Measurements from ENCODE around the gene PUM2.

DNA sequence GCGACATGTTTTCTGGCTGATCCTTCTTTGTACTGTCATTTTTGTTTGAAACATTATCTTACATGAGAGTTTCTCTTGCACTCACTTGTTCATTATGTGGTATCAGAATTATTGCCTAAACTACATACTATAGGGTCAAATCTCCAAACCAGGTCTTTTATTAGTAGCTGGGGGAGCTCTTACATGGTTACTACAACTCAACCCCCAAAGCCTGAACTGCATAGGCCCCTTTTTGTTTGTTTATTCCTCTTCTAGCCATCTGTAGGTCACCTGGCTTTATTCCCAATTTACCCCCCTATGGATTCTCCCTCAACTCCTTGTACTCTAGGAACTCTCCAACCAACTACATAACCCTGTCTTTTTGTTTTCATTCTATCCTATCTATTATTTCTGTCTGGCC, 46.7 kb downstream of the PUM2 start:
- TF ChIP-seq, protein P1, sequence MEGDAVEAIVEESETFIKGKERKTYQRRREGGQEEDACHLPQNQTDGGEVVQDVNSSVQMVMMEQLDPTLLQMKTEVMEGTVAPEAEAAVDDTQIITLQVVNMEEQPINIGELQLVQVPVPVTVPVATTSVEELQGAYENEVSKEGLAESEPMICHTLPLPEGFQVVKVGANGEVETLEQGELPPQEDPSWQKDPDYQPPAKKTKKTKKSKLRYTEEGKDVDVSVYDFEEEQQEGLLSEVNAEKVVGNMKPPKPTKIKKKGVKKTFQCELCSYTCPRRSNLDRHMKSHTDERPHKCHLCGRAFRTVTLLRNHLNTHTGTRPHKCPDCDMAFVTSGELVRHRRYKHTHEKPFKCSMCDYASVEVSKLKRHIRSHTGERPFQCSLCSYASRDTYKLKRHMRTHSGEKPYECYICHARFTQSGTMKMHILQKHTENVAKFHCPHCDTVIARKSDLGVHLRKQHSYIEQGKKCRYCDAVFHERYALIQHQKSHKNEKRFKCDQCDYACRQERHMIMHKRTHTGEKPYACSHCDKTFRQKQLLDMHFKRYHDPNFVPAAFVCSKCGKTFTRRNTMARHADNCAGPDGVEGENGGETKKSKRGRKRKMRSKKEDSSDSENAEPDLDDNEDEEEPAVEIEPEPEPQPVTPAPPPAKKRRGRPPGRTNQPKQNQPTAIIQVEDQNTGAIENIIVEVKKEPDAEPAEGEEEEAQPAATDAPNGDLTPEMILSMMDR (IDR thresholded peaks at IDR 0.05), result no peak
- TF ChIP-seq POLR2A (IDR thresholded peaks at IDR 0.05), result no peak
